Thyroid gland (tissue), 4 donors: ENCODE results near the gene CLN6. TPM values are rescaled to one million over a fixed set of nuclear protein-coding genes. Genes with fewer than 3 reads are reported as not detected.

Experiments
- DNase-seq, 2 donors: peaks; one replicate each; pipeline ENCODE4 v3.0.0-alpha.2; 2019
- H3K27ac ChIP-seq, 3 donors: fragments of 200-600 bp; sonication (generic); 1 replicate in 2 of 3; 2 replicates in 1 of 3; pipeline ENCODE4 v1.5.1; 2016 to 2019; ENCODE audit warnings: mild to moderate bottlenecking in 1 of 3, moderate library complexity in 1 of 3
- H3K27me3 ChIP-seq: fragments of 200-600 bp; sonication (generic); one replicate; pipeline ENCODE4 v1.5.1; 2019
- H3K36me3 ChIP-seq, 2 donors: fragments of 200-600 bp; sonication (generic); one replicate each; pipeline ENCODE4 v1.5.1; 2016 to 2019
- H3K4me1 ChIP-seq, 2 donors: fragments of 200-600 bp; sonication (generic); one replicate each; pipeline ENCODE4 v1.5.1; 2017 to 2019
- H3K4me3 ChIP-seq, 3 donors: fragments of 200-600 bp; sonication (generic); replicated peaks in 1 of 3; 1 replicate in 2 of 3; 2 replicates in 1 of 3; pipeline ENCODE4 v1.5.1; 2016; ENCODE audit warnings: mild to moderate bottlenecking in 1 of 3
- H3K9me3 ChIP-seq: fragments of 200-600 bp; sonication (generic); one replicate; pipeline ENCODE4 v1.5.1; 2017
- CTCF ChIP-seq, 6 experiments: fragments of 200-600 bp in 3 of 6; fragments of 450-650 bp in 3 of 6; sonication (generic) in 3 of 6; IDR thresholded peaks; one replicate each; pipeline ENCODE4 v1.5.1; 2016 to 2019; ENCODE audit warnings: antibody characterized with exemption in 6 of 6, mild to moderate bottlenecking in 2 of 6, inconsistent platforms in 1 of 6, moderate library complexity in 1 of 6
- POLR2A ChIP-seq, 2 donors: fragments of 450-650 bp; IDR thresholded peaks; one replicate each; pipeline ENCODE4 v1.6.1; 2017; ENCODE audit warnings: antibody characterized with exemption in 2 of 2, mild to moderate bottlenecking in 2 of 2, moderate library complexity in 1 of 2
- WGBS, 2 donors: methylation state at CpG; one replicate each; pipeline ENCODE4 v1.1.5; 2017; 5-methylcytosine and 5-hydroxymethylcytosine counted together
- intact Hi-C: fragments of 100-400 bp; cut with DNase I; formaldehyde crosslinking; loops from one replicate; pipeline ENCODE4 v1.15.1; 2023
- total RNA-seq, 4 donors: library from RNA; depleted of rRNA; stranded (reverse); fragments of >200 nt; gene quantifications; one replicate each; pipeline ENCODE4 v1.2.3, GENCODE V29; 2016

Gene CLN6
- total RNA-seq, 4 donors from 2014 or later: 24.8 to 34.3 (median 32.4) TPM

- Histone ChIP-seq H3K4me3 (no peak overlapping the region), H3K27ac (no peak overlapping the region), H3K4me1 (peaks cover 5% of the 10 kb centered on the region in 2 donors), H3K9me3 (no peaks in the 10 kb centered on the region), H3K36me3 (no peaks in the 10 kb centered on the region), H3K27me3 (no peaks in the 10 kb centered on the region)
- 66 to 70% methylated on average over 6 of the region's 6 CpGs for WGBS, 2 donors
- intact Hi-C loops: no loop called here
- TF ChIP-seq CTCF (IDR thresholded peaks at IDR 0.05): no peak
- TF ChIP-seq POLR2A (IDR thresholded peaks at IDR 0.05): no peak
- DNase-seq: no peak
These were observed 4.5 kb upstream of the CLN6 start for GRCh38 chr15:68234060-68234459.

DNA sequence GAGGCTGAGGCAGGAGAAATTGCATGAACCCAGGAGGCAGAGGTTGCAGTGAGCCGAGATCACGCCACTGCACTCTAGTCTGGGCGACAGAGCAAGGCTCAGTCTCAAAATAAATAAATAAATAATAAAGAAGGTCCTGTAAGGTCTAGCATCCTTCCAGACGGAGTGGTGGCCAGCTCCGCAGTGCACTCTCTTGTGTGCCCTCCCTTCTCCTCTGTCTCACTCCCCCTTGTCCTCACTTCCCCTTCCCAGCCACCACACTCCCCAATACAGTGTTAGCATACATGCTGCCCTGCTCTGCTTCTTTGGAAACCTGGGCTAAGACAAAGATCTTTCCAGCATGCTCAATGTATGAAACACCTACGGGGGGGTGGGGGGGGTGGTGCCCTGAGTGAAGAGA lies 3.4 kb upstream of the CLN6 start:
- no peak for DNase-seq

GRCh38 chr15:68232449-68232848 lies 2.9 kb upstream of the CLN6 start:
- intact Hi-C loops: no loop called here
- Histone ChIP-seq H3K36me3 (no peaks in the 10 kb centered on the region), H3K4me3 (no peak overlapping the region), H3K27ac (no peak overlapping the region), H3K9me3 (no peaks in the 10 kb centered on the region), H3K4me1 (peaks cover 13 to 19% of the 10 kb centered on the region in 2 donors), H3K27me3 (no peaks in the 10 kb centered on the region)
- 92 to 93% methylated on average over 6 of the region's 6 CpGs for WGBS, 2 donors
- TF ChIP-seq POLR2A (IDR thresholded peaks at IDR 0.05) (no peak), CTCF (IDR thresholded peaks at IDR 0.05) (no peak)
- no peak for DNase-seq

More for the DNA sequence above, 3.4 kb upstream of the CLN6 start:
- intact Hi-C loops: no loop called here
- H3K4me3 ChIP-seq: no peak overlapping the region
- TF ChIP-seq POLR2A (IDR thresholded peaks at IDR 0.05) (no peak), CTCF (IDR thresholded peaks at IDR 0.05) (no peak)
- no peaks in the 10 kb centered on the region for H3K36me3 ChIP-seq
- no peaks in the 10 kb centered on the region for H3K27me3 ChIP-seq
- 91 to 93% methylated on average over 6 of the region's 6 CpGs for WGBS, 2 donors
- H3K9me3 ChIP-seq: no peaks in the 10 kb centered on the region
- H3K4me1 ChIP-seq: peaks cover 13 to 14% of the 10 kb centered on the region in 2 donors
- H3K27ac ChIP-seq: no peak overlapping the region

DNA sequence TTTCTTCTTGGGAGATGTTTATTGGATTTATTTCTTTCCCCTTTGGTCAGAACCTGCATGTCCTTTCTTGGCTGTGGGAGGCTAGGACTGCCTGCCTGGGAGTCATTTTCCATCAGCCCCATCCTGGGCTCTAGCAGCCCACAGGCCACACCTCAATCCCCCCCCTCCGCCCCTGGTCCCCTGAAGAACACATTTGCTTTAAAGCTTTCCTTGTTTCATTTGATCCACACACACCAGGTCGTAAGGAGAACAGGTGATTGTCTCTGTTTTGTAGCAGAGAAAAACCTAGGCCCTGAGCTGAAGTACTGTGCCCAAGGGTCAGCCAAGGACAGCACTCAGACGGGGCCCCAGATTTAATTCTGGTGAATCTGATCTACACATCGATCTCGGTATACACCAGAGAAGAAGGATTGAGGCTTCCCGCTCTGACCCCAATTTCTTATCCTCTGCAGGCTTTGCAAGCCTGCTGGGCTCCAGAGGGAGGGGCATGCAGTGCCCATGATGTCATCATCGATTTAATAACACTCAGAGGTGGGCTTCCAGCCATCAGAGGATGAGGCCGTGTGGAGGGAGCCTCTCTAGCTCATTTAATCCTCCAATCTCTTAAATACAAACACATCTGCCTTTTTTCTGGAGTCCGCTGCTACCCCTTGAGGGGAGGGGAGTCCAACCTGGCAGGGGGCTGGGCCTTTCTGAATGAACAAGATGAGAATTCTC lies 1.7 kb upstream of the CLN6 start:
- 81 to 86% methylated on average over 9 of the region's 9 CpGs for WGBS, 2 donors

GRCh38 chr15:68230157-68231100 lies 901 bp upstream of the CLN6 start:
- peak in 1 of 6 experiments; percentile 5 for TF ChIP-seq CTCF (IDR thresholded peaks at IDR 0.05)
- no peak for TF ChIP-seq POLR2A (IDR thresholded peaks at IDR 0.05)
- peaks cover 13 to 19% of the 10 kb centered on the region in 2 donors for H3K4me1 ChIP-seq
- H3K36me3 ChIP-seq: no peaks in the 10 kb centered on the region
- DNase-seq: peak; percentile 18 to 20
- H3K9me3 ChIP-seq: no peaks in the 10 kb centered on the region
- WGBS, 2 donors: 60% methylated on average over 20 of the region's 20 CpGs
- peak overlapping the region; percentile 52 to 78 (median 75) for H3K27ac ChIP-seq
- peak overlapping the region in 2 of 3 donors; percentile 16 to 70 for H3K4me3 ChIP-seq
- intact Hi-C loops: no loop called here
- H3K27me3 ChIP-seq: no peaks in the 10 kb centered on the region

More for the DNA sequence above, 1.7 kb upstream of the CLN6 start:
- Histone ChIP-seq H3K4me1 (peaks cover 13 to 19% of the 10 kb centered on the region in 2 donors), H3K27ac (no peak overlapping the region), H3K9me3 (no peaks in the 10 kb centered on the region), H3K4me3 (no peak overlapping the region), H3K27me3 (no peaks in the 10 kb centered on the region), H3K36me3 (no peaks in the 10 kb centered on the region)
- intact Hi-C loops: no loop called here
- no peak for TF ChIP-seq POLR2A (IDR thresholded peaks at IDR 0.05)
- no peak for DNase-seq
